GM18873 (cell line): ENCODE measurements around the gene ATP7B.
"Not testable (repeated sequence)": the region's sequence is repeated elsewhere in the genome, so short reads cannot be mapped to it uniquely, and the experiment has no call there.

ENCODE experiments used
- ATAC-seq: cut with Tn5 transposase; IDR thresholded peaks from one replicate; pipeline ENCODE4 v1.9.1; 2021; ENCODE audit warnings: mild to moderate bottlenecking, moderate library complexity, moderate number of reproducible peaks; ENCODE audit not compliant: unreplicated experiment, low FRiP score

ATP7B gene

DNA sequence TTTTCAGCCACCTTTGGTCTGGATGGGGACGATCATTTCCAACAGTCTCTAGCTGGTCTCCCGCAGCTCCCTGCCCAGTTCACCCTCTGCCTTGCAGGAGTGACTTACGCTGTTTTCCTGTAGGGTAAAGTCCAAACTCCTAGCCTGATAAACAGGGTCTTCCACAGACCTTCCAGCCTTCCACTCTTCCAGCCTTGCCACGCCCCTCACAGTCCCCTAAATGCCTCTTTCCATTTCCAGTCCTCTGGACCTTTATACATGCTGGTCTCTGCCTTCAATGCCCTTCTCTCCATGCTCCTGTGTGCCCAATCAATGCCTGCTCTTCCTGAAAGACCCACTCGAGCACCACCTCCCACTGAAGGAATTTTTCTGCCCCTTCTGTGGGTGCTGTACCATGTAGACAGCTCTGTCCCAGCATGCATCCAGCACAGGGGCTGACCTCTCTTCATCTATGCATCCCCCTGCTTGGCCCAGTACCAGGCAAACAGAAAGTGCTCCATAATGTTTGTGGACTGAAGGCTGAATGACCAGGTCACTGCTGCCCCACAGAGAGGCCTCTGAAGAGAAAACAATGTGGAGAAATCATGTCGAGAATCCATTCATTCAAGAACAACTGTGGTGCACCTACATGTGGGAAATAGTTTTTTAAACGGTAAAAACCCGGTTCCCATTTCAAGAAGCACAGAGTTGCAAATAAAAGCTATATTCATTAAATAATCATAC, 4.6 kb downstream of the ATP7B start:
- no peak for ATAC-seq

DNA sequence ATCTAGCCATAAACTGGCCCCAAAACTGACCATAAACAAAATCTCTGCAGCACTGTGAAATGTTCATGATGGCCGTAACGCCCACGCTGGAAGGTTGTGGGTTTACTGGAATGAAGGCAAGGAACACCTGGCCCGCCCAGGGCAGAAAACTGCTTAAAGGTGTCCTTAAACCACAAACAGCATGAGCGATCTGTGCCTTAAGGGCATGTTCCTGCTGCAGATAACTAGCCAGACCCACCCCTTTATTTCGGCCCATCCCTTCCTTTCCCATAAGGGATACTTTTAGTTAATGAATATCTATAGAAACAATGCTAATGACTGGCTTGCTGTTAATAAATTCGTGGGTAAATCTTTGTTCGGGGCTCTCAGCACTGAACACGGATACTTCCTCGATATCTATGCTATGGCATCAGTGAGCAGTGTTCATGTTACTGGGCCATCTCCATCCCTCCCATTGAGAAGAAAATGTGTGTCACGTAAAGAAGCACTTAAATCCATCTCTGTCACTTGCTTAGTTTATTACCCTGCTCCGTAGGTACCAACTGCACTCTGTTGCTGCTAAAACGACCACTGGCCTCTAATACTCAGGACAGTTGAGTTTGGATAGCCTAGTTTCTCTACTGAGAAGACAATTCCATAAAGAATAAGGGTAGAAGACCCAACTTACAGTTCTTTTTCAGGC, 5.3 kb downstream of the ATP7B start:
- no peak for ATAC-seq

DNA sequence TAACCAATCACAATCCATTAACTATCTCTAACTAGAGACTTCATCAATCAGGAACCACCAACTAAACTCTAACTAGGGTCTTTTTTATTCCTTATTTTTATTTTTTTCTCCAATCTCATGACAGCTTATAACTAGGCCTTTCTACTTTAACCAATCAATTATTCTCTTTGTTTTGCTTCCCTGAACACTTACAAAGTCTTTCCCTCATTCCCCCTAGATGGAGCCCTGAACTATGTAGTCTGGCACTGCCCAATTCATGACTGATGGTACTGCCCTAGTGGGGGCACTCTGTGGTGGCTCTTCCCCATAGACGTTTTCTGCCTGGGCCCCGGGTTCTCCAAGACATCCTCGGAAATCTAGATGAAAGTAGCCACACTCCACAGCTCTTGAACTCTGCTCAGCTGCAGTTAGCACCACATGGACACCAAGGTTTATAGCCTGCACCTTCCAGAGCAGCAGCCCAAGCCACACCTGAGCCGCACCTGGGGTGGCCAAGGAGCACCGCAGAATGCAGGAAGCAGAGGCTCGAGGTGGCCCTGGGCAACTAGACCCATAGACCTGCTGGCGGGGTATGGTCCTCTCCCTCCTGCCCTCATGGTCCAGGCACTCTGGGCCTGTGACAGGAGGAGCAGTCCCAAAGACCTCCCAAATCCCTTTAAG, 6.6 kb downstream of the ATP7B start:
- ATAC-seq: no peak

DNA sequence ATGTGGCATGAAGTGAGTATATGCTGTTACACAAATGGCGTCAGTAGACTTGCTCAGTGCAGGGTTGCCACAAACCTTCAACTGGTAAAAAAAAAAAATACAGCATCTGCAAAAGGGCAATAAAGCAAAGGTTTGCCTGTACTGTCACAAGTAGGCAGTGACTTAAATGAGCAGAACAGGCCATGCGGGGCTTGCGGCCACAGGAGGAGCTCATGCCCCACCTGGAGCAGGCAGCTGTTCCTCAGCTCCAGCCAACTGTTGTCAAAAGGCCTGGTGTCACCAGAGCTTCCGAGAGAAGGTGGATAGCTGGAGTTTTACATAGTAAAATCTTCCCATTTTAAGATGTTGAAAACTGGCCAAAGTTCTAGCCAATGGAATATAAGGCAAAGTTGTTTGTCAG, 7.7 kb downstream of the ATP7B start:
- no peak for ATAC-seq

DNA sequence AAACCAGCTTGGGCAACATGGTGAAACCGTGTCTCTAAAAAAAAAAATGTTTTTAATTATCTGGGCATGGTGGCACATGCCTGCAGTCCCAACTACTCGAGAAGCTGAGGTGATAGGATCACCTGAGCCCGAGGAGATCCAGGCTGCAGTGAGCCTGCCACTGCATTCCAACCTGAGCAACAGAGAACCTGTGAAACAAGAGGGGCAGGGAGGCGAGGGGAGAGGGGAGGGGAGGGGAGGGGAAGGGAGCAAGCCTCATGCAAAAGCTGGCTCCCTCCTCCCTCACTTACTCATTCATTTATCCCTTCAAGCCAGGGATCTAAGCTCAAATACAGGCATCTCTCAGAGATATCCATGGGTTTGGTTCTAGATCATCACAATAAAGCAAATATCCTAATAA, 8.9 kb downstream of the ATP7B start:
- ATAC-seq: no peak

DNA sequence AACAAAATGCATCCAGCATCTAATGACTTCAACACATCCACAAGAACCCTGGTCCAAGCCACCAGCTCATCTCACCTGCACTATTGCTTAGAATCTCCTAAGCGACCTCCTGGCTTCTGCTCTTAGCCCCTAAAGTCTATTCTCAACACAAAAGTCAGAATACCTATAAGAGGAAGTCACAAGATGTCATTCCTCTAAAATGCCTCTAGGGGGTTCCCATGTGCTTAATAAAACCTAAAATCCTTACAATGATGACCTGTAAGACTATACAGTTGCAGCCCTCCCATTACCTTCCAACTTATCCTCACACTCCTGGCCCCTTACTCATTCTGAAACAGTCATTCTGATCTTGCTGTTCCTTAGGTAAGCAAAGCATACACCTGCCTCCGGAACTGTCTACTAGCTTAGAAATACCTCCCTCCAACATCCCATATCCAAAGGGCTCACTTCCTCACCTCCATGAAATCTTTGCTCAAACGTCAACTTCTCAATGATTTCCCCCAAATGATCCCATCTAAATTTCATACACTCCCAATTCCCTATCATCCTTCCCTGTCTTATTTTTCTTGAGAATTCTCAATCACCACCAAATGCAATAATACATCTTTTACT, 10.0 kb downstream of the ATP7B start:
- peak; percentile 76 for ATAC-seq

DNA sequence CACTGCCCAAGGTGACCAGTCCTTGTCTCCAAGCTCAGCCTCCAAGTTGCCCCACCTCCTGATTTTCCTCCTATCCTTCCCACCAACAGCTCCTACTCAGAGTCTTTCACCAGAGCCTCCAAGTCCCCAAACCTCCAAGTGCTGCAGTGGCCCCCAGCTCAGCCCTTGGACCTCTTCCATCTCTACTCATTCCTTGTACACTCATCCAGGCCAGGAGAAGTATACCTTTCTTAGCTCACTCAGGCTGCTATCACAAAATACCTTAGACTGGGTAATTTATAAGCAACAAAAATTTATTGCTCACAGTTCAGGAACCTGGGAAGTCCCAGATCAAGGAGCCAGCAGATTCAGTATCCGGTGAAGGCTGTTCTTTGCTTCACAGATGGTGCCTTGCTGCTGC, 11.3 kb downstream of the ATP7B start:
- no peak for ATAC-seq

DNA sequence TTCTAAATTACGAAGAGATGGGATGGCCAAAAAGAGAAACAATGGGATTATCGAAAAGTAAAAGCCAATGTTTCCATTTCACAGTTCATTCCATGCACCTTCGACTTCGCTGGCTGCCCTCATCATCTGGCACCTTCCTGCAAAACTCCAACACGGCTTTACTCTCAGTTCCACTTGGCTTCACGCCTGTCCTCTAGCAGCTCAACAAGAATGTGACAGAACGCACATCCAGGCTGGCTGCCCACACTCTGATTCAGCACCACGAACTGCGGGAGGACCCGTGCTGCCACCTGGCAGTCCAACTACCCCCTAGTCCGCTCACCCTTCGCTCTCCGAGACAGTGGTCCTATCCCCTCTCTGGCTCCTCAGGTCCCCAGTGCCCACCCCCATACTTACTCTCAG, 11.7 kb downstream of the ATP7B start:
- no peak for ATAC-seq

DNA sequence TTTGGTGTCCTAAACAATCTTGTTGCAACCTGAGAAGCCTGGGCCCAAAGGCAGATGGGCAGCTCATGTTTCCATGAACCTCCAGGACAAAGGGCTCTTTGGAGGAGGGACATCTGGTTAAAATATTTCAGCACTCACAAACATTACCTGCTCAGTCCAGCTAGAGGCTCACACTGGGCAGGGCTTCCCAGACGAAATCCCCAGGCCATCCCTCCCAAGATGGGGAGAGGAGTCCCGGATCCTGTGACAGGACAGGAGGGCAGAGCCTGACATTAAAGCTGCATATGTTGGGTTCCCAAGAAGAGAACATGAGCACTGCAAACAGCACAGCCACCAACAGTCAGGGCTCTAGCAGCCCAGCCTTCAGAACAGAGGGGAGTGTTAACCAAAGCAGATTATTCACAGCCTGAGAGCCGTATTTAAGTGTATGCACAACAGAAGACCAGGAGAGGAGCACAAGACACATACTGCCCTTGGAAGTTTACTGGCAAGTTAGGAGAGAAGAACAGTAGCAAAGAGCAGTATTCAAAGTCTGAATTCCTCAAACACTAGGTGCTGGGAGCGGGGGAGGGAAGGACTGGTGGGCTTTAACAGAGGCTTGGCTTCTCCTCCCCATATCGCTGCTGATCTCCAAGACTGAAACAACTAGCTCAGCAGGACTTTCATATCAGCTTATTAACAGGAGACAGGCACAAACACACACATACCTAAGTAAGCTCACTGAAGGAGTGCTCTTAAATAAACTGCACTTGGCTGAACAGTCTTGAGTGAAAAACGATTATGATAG, 12.3 kb downstream of the ATP7B start:
- ATAC-seq: no peak

DNA sequence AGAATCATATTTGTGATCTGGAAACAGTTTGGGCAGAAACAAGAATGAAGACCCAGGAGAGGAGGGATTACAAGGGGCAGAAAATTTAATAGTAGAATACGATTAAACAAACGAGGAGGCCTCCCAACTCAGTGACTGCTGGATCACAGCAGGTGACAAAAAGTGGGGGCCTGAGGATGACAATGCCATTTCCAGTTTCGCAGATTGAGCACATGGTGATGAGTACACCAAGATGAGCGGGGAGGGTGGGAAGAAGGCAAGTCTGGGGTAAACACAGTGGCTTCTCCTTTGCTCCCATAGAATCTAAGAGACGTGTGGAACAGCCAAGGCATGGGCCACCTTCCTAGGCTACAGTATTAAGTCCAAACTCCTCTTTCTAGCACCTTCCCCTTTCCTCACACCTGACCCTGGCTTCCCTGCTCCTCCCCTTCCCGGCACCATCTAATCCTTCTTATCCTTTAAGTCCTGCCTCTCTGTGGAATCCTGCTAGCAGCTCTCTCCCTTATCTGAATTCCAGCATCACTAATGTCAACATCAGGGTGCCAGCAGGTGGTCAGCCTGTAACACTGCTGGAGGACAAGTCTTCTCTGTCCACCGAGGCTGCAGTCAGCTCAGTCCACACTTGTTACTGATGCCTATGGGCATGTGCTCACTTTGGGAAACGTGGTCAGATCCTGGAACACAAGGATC, 13.5 kb downstream of the ATP7B start:
- ATAC-seq: no peak

DNA sequence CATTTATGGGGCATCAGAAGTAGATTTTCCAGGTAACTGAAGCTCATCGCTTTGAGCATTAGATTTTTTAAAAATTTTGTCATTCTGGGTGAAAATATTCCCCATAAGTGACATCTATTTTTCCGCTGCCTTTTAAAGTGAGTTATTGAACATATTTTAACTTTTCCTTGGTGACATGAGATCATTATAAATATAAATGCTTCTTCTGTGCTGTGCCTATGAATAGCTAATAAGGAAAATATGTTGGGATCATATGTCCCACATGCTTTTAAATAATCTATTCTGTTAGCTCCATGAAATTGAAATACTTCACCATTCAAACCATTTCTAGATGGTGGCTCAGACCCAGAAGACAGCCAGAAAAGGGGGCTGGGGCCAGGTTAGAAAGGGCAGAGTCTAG, 14.1 kb downstream of the ATP7B start:
- ATAC-seq: no peak

DNA sequence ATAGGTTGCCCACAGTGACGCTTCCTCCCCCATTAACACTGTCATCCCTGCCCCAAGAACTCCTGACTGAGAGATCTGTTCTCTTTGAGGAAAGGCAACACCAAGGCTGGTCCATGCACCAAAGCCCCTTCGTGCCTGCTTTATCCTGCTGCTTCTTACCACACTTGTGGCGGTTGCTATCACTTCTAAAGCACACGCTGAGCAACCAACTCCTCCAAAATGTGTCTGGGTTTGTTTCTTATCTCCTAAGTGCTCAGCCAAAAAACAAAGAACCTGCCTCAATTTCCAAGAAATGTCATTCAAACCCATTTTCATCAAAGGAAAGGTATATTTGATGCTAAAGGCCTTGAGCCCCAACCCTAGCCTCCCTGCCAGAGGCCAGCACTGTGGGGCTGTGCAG, 14.6 kb downstream of the ATP7B start:
- no peak for ATAC-seq

DNA sequence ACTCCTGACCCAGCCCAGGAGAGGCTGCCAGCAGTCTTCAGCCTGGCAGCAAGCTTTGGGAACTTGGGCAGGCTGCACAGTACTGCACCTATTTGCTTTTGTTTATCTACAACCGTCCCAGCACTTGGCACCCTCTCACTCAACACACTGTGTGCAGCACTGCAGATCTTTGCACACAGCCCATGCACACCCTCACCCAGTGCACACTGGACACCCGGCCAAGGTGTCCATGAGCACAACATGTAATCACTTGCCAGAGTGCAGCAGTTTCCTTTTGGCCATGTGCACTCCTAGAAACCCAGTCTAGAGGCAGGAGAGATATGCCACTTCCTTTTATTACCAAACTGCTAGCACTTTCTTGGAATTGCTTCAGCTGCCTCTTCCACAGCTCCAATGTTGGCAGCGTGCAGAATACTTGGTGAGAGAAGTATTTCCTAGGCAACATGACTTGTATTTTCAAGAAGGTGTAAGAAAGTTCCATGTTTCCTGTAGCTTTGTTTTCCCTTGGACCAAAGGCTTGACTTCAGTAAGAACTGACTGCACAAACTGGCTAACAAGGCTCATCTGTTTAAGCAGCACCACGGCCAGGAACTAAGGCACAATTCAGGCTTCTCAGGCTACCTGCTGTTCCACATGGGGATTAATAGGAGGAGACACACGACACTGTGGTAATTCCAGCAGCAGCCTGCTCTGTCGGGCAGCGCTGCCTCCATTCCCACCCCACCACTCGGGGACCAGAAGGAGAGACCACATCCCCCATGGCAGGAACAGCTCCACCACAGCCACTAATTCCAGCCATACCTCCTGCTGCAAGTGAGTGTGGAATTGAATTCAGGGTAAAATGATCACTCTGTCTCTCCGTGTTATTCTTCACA, 15.3 kb downstream of the ATP7B start:
- ATAC-seq: no peak

DNA sequence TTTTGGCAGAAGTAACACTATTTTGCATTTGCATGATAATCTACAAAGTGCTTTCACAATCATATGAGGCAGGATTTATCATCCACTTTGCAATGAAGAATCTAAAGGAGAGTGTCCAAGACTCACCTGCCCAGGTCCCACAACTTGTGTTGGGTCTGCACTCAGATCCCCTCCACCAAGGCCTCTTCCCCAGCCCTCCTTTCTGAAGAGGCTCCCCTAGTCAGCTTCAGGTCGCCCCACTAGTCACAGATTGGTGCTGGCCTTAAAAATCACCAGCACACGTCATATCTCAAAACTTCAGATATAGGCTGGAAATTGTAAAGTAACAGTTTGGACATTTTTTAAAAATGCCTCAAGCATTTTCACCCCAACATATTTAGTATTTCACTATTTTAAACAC, 17.5 kb downstream of the ATP7B start:
- no peak for ATAC-seq

DNA sequence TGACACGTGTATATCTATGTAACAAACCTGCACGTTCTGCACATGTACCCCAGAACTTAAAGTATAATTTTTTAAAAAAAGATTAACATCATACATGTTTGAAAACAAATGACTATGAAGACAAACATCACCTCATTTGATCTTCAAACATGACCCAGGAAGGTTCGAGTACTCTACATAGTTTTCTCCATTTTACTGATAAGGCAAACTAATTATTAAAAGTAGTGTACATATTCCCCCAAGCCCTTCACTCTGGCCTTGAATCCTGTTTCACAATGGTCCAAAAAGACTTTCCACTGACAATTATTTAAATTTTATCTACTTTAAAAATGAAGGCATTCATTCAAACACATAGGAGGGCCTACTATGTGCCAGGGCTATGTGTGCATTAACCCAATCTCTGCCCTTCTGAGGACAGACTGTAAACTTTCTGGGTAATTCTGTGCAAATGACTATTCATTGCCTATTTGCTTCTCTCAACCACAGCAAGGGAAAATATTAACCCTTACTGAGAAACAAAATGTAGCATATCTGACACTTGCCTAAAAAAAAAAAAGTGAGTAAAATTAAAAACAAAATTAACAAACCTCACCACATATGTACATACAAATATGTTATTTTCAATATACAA, 22.1 kb downstream of the ATP7B start:
- ATAC-seq: no peak

DNA sequence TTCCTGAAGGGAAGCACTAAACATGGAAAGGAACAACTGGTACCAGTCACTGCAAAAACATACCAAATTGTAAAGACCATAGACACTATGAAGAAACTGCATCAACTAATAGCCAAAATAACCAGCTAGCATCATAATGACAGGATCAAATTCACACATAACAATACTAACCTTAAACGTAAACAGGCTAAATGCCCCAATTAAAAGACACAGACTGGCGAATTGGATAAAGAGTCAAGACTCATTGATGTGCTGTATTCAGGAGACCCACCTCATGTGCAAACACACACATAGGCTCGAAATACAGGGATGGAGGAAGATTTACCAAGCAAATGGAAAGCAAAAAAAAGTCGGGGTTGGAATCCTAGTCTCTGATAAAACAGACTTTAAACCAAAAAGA, 26.3 kb downstream of the ATP7B start:
- not testable (repeated sequence) for ATAC-seq

DNA sequence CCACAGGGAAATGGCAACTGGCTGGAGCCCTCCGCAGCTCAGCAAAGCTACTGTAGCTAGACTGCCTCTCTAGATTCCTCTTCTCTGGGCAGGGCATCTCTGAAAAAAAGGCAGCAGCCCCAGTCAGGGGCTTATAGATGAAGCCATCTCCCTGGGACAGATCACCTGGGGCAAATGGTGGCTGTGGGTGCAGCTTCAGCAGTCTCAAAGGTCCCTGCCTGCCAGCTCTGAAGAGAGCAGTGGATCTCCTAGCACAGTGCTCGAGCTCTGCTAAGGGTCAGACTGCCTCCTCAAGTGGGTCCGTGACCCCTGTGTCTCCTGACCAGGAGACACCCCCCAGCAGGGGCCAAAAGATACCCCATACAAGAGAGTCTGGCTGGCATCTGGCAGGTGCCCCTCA, 28.0 kb downstream of the ATP7B start:
- not testable (repeated sequence) for ATAC-seq

DNA sequence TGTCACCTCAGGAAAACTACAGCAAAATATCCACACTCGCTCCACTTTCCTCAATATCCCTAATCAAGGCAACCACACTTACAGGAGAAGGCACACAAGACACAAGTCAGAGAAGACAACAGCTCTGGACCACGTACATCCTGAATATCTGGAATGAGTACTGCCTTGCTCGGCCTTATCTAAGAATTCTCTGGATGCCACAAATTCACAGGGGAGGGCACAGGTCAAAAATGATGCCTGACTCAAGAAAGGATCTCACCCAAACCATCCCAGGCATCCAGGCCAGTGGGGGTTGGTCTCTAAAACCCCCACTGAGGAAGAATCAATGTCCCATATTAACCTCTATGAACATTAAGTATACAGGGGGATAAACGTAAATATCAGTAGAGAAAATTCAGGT, 29.9 kb downstream of the ATP7B start:
- no peak for ATAC-seq

DNA sequence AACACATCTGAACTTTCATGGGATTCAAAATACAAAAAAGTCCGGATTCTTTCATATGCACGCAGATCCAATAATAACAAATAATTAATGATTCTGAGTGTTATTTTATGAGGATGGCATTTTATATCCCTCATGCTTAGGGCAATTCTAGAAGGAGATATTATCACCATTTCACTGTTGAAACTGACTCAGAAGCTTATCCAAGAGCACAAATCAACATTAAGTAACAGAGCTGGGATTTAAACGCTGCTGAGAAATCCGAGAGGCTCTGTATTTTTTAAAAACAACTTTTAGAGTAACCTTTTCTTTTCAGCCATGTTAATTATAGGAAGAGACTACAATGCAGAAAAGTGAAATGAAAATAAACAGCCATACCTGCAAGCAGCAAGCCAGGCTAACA, 30.3 kb downstream of the ATP7B start:
- ATAC-seq: no peak
